WTC11 (cell line): Measurements from ENCODE around the gene EAF1.

Experiments
- CREB1 ChIP-seq: sonication (generic); formaldehyde crosslinking; IDR thresholded peaks from 2 replicates; pipeline ENCODE4 v1.8.0; 2023; ENCODE audit warnings: mild to moderate bottlenecking, missing genetic modification reagents
- CREM ChIP-seq: sonication (generic); formaldehyde crosslinking; IDR thresholded peaks from 2 replicates; pipeline ENCODE4 v1.8.1; 2022; ENCODE audit warnings: mild to moderate bottlenecking, missing genetic modification reagents, moderate library complexity
- CTCF ChIP-seq: fragments of 200-600 bp; IDR thresholded peaks from 2 replicates; pipeline ENCODE4 v1.8.0; 2022; ENCODE audit warnings: antibody characterized with exemption
- E2F1 ChIP-seq: sonication (generic); formaldehyde crosslinking; IDR thresholded peaks from 2 replicates; pipeline ENCODE4 v1.8.0; 2022; ENCODE audit warnings: mild to moderate bottlenecking, missing genetic modification reagents
- KAT7 ChIP-seq: sonication (generic); formaldehyde crosslinking; IDR thresholded peaks from 2 replicates; pipeline ENCODE4 v1.8.1; 2023; ENCODE audit warnings: missing genetic modification reagents, mild to moderate bottlenecking, borderline replicate concordance
- TEAD4 ChIP-seq: sonication (generic); formaldehyde crosslinking; IDR thresholded peaks from 2 replicates; pipeline ENCODE4 v1.8.0; 2022; ENCODE audit warnings: mild to moderate bottlenecking, missing genetic modification reagents

GRCh38 chr3:15491143-15491542 is 63.7 kb downstream of the EAF1 start:
- TF ChIP-seq KAT7 (CRISPR knock-in tag) (no peak), CREB1 (CRISPR knock-in tag) (no peak), TEAD4 (CRISPR knock-in tag) (no peak), CTCF (no peak), E2F1 (CRISPR knock-in tag) (no peak), CREM (CRISPR knock-in tag) (no peak)
